Cortex of kidney (tissue), 1 donor: ENCODE results near the gene NEMP1.
"Not testable (repeated sequence)": the region's sequence is repeated elsewhere in the genome, so short reads cannot be mapped to it uniquely, and the experiment has no call there.

Experiments
- DNase-seq: peaks from one replicate; lab custom pipeline; 2025; lab: John Stamatoyannopoulos, UW

Gene NEMP1

DNA sequence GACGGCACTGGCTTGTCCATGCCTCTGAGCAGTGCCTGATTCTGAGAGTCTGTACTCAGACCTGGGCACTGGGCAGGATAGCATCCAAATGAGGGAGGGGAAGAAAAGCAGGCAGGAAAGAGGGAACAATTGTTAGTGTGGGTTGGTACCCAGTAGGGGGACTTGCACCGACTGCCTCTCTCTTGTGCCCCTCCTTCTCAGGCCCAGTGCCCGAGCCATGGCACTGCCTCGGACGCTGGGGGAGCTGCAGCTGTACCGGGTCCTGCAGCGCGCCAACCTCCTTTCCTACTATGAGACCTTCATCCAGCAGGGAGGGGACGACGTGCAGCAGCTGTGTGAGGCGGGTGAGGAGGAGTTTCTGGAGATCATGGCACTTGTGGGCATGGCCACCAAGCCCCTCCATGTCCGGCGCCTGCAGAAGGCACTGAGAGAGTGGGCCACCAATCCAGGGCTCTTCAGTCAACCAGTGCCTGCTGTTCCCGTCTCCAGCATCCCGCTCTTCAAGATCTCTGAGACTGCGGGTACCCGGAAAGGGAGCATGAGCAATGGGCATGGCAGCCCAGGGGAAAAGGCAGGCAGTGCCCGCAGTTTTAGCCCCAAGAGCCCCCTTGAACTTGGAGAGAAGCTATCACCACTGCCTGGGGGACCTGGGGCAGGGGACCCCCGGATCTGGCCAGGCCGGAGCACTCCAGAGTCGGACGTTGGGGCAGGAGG is 12.5 kb upstream of the NEMP1 start:
- no peak for DNase-seq

DNA sequence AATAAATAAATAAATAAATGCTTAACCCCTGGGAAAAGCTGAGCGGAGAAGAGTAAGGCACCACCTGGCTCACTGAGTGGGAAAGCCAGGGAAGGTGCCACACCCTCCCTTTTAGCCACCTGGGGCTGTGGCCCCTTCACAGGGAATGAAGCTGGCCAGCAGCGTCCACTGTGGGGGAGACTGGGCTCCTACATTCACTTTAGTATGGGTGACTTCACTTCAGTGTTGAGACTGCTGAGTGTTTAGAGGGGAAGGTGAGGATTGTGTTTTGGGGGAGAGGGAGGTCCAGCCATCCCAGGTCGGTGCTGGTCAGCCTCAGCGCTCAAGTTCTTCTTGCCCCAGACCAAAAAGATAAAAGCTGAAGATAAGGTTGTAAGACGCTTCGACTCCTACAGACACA is 11.9 kb upstream of the NEMP1 start:
- no peak for DNase-seq

DNA sequence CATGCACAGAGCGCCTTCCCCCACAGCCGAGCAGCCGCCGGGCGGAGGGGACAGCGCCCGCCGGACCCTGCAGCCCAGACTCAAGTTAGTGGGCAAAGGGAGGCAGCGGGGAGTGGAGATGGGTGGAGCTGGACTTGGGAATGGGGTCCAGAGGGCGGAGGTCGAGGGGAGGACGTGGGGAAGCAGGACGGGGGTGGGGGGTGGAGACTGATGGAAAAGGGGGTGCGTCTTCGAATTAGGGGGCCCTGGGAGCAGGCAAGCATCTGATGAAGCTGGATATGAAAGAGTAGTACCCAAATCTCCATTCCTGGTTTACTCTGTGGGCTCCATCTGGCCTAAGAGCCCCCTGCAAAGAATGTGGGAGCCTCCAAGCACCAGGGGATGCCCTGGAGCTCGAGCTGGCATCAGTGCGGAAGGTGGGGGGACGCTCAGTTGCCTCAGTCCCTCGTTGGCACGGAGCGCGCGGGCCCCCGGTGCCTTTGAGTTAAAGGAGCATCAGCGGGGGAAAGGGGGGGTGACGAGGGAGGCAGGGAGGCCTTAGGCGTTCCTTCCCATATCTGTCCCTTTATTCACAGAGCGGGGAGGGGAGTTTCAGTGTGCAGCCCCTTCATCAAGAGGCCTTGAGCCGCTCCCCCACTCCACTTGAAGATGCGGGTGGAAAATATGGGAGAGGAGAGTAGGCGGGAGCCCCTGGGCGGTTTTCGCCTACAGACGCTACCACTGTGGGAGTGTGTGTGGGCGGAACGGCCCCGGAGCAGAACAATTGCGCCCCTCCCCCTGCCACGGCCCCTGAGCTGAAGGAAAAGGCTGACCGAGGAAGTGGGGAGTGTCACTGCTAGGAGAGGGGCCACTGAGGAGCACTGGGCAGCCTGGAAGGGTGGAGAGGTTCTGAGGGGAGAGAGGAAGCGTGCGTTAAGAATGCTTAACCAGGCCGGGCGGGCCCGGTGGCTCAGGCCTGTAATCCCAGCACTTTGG is 11.0 kb upstream of the NEMP1 start:
- DNase-seq = no peak

DNA sequence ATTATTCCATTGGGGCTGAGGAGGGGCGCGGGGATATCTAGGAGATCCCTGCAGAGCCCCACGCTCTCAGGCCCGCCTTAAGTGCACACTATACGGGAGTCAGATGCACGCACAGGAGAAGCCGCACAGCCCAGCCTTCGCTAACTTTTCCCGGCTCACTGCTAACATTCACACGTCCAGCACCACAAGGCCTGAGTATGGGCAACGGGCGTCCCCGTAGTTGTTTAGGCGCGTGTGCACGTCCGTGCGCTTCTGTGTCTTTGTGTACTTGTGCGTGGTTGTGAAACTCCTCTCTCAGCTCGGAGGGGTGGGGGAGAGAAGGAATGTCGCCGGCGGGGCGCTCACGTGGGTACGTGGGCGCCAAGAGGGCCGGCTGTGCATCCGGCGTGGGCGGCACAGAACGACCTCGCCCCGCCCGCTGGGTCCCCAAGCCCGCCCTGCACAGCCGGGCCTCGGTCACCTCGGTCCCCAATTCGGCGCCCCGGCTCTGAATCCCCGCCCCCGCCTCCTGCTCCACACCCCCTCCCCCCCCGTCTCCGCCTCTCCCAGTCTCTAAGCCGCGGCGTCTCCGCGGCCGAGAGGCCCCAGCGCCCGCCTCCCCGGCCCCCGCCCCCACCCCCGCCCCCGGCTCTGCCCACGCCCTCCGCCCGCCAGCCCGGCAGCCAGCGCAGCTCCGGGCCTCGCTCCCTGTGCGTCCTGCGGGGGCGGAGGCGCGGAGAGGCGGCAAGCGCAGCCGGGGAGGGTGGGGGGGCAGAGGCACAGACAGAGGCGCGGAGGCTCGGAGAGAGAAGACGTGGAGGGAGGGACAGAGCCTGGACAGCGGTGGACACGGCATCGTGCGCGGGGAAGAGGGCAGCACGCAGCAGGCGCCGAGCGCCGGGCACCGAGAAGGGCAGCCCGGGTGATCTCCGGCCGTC is 10.0 kb upstream of the NEMP1 start, which contains the start of gene NAB2:
NAB2 (plus strand) TSS at position 761 of the 917 bp plus-strand sequence. CDS start 158 bp downstream, outside the sequence.
- no peak for DNase-seq

DNA sequence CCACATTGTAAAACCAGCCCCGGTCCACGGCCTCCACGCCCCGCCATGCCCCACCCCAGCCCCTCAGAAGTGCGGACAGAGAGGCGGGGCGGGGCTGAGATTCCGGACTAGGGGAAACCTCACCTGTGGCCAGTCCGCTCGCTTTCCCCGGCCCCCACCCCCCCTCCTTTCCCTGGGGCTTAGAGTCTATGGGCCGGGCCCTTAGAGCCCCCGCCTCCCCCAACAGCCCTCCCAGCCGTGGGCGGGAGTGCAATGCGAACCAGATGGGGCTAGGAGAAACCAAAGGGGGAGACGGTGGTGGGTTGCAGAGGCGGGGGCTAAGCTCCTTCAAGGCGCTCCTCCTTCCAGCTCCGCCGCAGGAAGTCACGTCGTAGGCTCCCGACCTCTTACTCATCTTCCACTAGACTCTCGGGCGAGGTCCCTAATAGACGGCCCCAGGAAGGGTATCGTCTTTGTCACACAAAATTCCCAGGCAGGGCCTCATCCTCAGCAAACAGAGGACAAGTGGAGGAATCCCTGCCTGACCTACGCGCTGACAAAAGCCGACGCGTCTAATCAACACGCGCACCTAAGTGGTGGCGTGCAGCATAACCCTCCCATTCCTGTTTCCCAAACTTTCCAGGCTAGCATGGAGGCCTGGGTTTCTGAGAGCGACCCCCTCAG is 9.2 kb upstream of the NEMP1 start:
- DNase-seq = no peak

DNA sequence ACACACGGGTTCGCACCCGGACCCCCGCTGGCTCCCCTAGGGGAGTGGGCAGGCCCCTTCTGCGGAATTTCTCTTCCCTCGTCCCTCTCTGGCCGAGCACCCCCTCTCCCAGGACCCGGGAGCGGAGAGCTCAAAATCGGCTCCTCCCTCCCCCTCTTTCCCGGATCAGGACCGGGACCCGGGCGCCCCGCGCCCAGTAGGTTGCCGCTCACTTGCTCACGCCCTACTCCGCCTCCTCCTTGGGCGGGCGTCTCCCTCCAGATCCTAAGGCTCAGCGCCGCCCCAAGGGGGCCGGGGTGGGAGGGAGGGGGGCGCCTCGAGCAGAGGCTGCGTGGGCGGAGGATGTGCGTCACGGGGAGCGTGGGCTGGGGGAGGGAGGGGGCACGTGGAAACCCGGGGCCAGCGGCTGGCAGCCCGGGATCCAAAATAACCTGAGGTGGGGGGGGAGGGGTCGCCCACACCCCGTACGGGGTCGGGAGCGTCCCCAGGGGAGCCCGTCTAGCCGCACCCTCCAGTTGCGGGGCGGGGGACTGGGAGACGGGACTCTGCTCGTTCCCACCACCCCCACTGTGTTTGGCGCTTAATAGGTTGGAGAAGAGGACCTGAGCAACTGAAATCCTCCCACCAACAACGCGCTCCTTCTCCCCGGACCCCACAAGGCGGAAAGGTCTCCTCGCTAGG is 8.6 kb upstream of the NEMP1 start:
- DNase-seq = no peak

DNA sequence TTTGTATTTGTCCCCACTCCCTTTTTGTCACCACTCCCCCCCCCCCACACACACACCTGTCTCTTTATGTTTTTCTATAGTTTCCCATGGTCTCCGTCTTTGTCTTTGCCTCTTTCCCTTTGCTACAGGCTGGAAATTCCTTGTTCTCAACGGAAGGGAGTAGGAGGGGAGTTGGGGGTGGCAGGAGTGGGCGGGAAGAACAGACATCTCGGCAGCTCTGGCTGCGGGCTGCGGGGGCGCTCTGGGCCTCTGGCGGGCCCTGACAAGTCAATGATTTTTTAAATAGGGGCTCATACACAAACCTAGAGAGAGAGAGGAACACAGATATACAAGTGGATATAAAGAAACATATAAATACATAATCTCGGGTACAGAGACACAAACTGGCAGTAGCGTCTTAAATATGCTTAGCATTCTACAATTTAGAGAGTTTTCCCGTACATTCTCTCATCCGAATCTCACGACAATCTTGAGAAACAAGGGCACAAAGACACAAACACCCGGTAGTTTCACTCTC is 8.0 kb upstream of the NEMP1 start:
- no peak for DNase-seq

DNA sequence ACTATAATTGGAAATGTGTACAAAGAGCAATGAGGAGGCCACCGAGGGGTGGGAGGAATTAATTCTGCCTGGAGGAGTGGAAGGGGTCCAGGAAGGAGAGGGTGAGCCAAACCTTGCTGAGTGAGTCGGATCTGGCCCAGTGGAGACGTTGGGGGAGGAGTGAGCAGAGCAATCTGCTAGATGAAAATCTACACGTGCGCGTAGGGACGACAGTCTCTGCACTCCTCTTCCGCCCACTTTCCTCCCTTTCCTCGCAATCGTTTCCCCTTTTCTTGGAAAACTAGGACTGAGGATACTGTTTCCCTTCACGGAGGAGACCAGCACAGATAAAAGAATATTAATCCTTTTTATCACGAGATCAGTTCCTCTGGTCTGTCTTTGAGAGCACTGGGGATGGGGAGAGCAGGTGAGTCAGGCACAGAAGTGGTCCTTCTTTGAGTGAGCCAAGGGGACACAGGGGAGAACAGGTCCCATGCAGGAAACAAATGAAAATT is 7.5 kb upstream of the NEMP1 start:
- no peak for DNase-seq

DNA sequence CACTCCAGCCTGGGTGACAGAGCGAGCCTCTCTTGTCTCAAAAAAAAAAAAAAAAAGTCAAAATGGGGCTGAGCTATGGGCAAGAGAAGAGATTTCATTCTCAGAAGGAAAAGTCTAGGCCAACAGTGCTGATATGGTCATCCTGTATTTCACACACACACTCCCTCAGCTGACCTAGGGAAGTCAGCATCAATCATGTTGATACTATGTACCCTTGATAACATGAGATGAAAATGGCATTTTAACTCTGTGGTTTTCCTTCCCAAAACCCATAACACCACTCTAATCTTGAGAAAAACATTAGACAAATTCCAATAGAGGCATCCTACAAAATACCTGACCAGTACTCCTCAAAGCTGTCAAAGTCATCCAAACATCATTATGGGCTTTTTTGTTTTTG is 2.3 kb upstream of the NEMP1 start:
- no peak for DNase-seq

DNA sequence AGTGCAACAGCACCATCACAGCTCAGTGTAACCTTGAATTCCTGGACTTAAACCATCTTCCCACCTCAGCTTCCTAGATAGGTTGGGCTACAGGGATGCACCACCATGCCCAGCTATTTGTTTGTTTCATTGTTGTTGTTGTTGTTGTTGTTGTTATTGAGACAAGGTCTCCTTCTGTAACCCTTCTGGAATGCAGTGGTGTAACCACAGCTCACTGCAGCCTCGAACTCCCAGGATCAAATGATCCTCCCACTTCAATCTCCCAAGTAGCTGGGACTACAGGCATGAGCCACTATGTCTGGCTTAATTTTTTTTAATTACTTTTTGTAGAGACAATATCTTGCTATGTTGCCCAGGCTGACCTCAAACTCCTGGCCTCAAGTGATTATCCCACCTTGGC is 1.2 kb upstream of the NEMP1 start:
- no peak for DNase-seq

DNA sequence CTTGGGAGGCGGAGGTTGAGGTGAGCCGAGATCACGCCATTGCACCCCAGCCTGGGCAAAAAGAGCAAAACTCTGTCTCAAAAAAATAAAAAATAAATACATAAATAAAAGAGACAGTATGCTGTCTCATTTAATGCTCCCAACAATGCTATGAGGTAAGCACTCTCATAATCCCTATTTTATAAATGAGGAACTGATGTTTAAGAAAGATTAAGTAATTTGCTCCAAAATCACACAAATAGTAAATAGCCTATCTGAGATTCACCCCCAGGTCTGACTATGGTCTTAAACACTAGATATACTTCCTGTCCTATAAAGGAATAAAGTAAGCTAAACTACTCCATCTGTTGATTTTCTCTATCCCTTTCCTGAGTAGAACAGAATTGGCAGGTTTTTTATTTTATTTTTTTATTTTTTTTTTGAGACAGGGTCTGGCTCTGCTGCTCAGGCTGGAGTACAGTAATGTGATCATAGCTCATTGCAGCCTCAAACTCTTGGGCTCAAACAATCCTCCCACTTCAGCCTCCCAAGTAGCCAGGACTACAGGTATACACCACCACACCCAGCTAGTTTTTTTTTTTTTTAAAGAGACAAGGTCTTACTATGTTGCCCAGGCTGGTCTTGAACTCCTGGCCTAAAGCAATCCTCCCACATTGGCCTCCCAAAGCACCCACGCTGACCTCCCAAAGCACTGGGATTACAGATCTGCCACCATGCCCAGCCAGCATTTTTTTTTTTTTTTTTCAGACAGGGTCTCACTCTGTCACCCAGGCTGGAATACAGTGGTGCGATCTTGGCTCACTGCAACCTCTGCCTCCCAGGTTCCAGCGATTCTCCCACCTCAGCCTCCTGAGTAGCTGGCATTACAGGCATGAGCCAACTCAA is 4.8 kb downstream of the NEMP1 start:
- not testable (repeated sequence) for DNase-seq

DNA sequence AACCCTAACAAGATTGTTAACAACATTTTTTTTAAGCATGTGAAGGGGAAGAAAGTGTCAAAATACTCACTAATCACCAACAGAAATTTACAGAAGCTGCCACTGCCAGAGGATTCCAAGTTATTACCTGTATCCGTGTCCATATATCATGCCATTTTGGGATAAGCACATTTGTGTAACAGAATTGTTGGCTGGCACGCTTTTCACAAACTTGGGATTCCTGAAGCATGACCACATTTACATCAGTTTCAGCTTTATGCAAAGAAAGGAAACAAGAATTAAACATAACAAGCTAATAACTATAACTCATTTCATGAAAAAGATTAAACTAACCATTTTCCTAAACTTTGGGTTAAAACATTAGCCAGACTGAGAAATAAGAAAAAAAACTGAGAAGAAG is 5.9 kb downstream of the NEMP1 start:
- no peak for DNase-seq

DNA sequence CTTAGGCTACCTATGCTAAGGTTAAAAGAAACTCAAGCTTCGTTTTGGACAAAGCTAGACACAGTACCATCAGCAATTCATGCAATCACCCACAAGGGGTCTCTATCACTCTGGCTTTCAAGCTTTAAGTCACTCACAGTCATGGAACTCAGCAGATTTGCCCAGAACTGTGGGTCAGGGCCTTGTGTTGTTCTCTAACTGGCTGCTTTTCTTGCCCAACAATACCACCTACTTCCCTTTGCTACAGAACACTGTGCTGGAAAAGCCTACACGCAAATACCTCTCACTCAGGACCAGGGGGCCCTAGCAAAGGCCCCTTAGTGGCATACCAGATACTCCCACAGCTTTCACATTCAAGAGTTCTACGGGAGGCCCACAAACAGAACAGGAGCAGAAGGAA is 9.1 kb downstream of the NEMP1 start:
- DNase-seq = no peak

DNA sequence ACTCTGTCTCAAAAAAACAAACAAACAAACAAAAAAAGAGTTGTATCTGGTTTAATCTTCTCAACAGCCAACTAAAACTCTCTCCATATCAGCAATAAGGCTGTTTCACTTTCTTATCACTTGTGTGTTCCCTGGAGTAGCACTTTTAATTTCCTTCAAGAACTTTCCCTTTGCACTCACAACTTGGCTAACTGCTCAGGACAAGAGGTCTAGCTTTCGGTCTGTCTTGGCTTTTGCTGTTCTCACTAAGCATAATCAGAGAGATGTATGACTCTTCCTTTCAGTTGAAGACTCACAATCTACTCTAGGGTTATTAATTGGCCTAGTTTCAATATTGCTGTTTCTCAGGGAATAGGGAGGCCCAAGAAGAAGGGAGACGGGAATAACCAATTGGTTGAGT is 12.3 kb downstream of the NEMP1 start:
- no peak for DNase-seq

DNA sequence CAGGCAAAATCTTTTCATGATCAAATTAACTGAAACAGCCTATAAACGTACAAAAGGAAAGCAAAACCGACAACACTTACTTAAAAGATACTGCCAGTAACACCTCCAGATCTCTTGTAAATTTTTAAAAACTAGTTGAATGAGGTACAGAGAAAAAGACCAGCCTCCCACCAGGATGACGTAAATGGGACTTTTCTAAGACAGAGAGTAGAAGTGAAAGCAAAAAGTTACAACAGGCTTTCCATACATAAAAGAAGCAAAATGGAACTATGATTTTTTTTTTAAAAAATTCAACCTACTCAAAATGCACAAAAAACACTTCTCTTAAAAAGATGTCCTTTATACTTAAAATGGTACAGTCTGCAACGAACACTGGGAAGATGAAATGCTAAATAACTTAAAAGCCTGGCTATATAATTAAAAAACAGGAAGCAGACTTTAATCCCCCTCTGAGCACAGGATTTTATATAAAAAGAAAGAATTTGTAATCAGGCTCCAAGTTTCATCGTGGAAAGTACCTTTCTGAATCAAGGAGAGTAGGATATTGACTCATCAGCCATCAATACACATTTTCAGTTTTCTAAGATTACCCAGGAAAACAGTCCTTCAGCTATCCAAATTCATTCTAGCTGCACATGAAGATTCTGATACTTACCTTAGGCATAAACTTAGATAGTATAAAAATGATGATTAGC is 14.5 kb downstream of the NEMP1 start:
- no peak for DNase-seq

DNA sequence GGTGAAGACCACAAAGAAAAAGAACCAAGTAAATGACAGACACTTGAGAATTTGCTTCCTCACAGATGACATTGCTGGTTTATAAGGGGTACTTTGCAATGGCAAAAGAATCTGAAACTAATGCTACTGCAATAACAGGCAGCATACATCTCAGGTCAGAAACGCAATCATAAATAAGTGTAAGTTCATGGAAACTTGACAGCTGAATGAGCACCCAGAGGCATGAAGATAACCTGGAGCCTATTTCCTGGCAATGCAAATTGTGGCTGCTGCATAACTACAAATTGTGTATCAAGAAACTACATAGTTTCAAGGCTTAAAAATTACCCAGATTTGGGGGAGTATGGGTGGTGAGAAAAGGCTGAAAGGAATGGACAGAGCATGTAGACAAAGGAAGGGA is 20.1 kb downstream of the NEMP1 start:
- DNase-seq = no peak

DNA sequence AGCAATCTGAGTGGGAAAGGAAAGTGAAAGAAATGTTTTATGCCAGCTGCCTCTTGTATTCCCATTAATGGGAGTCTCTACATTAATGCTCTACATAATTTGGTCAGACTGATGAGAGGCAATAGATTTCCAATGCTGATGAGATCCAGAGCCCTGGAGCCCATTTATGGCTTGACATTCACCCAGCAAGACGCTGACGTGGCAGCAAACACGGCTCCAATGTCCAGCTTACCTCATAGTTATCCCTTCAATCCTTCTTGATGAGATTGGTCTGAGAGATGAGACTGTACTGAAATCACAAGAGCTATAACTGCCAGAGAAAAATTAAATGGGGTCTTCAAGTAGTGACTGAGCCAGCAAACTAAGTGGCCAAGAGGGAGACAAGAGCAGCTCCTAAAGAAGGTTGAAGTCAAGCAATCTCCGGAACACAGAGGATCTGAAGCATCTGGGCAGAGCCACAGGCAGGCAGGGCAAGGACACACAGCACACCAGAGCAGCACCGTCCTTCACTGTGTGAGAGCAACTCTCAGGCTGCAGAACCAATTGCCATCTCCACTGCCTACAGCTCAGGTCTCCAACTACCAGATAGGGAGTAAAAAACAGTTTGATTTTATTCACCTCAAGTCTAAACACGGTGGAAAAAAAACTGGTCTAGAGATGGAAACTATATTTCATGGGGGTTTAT is 21.4 kb downstream of the NEMP1 start:
- no peak for DNase-seq

DNA sequence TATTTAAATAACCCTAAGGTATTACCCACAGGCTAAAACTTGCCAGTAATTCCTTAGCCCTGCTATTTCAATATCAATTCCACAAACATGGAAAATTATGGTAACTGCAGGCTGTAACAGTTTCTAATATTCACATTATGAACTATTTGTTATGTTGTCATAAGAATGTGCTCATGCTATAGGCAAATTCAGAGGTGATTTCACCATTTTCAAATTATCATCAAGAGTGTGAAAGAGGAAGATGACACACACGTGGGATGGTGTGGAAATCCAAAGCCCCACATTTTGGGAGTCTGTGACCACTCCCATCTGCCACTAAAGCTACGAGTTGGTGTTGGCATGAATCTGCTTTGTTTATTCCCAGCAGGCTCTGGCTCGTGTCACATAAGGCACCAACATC is 22.8 kb downstream of the NEMP1 start:
- DNase-seq = no peak
